Activated CD4-positive, alpha-beta memory T cell treated with anti-CD3 and anti-CD28 coated beads for 36 hours (primary cell): ENCODE measurements around the gene CXCR6. TPM values are rescaled to one million over a fixed set of nuclear protein-coding genes. Genes with fewer than 3 reads are reported as not detected.
"Not testable (repeated sequence)": the region's sequence is repeated elsewhere in the genome, so short reads cannot be mapped to it uniquely, and the experiment has no call there.

Experiments used
- CTCF ChIA-PET: fragments of 350-600 bp; sonication (Branson Sonifier 250); formaldehyde crosslinking; loops from one replicate; lab custom pipeline; 2021; ENCODE audit warnings: antibody characterized with exemption, inconsistent platforms; lab: Charles Lee
- POLR2A ChIA-PET: fragments of 350-600 bp; sonication (Branson Sonifier 250); formaldehyde crosslinking; loops from one replicate; lab custom pipeline; 2021; ENCODE audit warnings: antibody characterized with exemption; lab: Charles Lee
- DNase-seq: peaks from one replicate; pipeline ENCODE4 v3.0.0-alpha.2; 2020
- H3K27ac Mint-ChIP-seq: one replicate; pipeline ENCODE4 v1.8.0; 2021; ENCODE audit warnings: mixed read lengths
- H3K27me3 Mint-ChIP-seq: one replicate; pipeline ENCODE4 v1.8.0; 2021; ENCODE audit warnings: mixed read lengths
- H3K36me3 Mint-ChIP-seq: one replicate; pipeline ENCODE4 v1.8.0; 2021; ENCODE audit warnings: mixed read lengths
- H3K4me1 Mint-ChIP-seq: one replicate; pipeline ENCODE4 v1.8.0; 2021; ENCODE audit warnings: low read depth, mixed read lengths
- H3K4me3 Mint-ChIP-seq: one replicate; pipeline ENCODE4 v1.8.0; 2021; ENCODE audit warnings: mild to moderate bottlenecking, mixed read lengths
- H3K9me3 Mint-ChIP-seq: one replicate; pipeline ENCODE4 v1.8.0; 2021; ENCODE audit warnings: mixed read lengths
- intact Hi-C: fragments of 100-400 bp; cut with micrococcal nuclease; formaldehyde crosslinking; loops from one replicate; pipeline ENCODE4 v1.15.1; 2023
- total RNA-seq, 2 experiments: library from RNA; stranded (reverse); gene quantifications; one replicate each; pipeline ENCODE4 v1.2.3, GENCODE V29; 2021

The CXCR6 gene
- total RNA-seq, 2 experiments from 2014 or later = 4.0 TPM

DNA sequence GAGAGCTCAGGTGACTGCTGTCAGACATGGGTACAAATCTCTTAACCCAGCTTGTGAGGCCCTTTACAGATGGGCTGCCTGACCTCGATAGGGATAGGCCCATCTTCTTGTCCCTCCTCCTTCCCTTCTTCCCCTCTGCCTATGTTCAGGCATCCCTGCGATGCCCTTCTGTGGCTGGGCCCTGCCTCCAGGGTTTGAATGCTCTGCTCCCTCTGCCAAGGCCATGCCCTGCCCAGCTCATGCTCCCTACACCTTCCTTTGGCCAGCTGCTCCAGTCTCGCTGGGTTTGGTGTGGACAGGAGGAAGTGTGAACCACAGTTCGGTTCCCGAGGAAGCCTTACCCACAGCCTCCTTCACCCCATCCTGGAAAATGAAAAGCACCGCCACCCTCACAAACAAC lies 48.1 kb downstream of the CXCR6 start:
- Mint-ChIP-seq H3K27ac (peak overlapping the region; percentile 43), H3K27me3 (no peaks in the 10 kb centered on the region), H3K4me3 (no peak overlapping the region), H3K9me3 (no peaks in the 10 kb centered on the region), H3K4me1 (peaks cover 76% of the 10 kb centered on the region), H3K36me3 (peaks cover 13% of the 10 kb centered on the region)
- ChIA-PET POLR2A (no interaction called here), CTCF (interaction anchor here (4.5 kb wide), 1 partner anchor 87 kb away, joined by 19 read pairs; no protein-coding TSS in a partner anchor)
- DNase-seq = no peak
- intact Hi-C loops = no loop called here

GRCh38 chr3:45992133-45992729 lies 49.0 kb downstream of the CXCR6 start:
- Mint-ChIP-seq H3K4me1 (peaks cover 76% of the 10 kb centered on the region), H3K27me3 (no peaks in the 10 kb centered on the region), H3K4me3 (no peak overlapping the region), H3K9me3 (no peaks in the 10 kb centered on the region), H3K36me3 (peaks cover 13% of the 10 kb centered on the region), H3K27ac (peak overlapping the region; percentile 75)
- CTCF ChIA-PET = interaction anchor here (0.6 to 4.5 kb wide), 2 partner anchors 30 to 86 kb away, joined by 3 to 19 read pairs; no protein-coding TSS in a partner anchor
- intact Hi-C loops = no loop called here
- DNase-seq = no peak
- POLR2A ChIA-PET = interaction anchor here (0.8 to 4.9 kb wide), 3 partner anchors 11 to 25 kb away, joined by 4 to 20 read pairs (median 5); no protein-coding TSS in a partner anchor

DNA sequence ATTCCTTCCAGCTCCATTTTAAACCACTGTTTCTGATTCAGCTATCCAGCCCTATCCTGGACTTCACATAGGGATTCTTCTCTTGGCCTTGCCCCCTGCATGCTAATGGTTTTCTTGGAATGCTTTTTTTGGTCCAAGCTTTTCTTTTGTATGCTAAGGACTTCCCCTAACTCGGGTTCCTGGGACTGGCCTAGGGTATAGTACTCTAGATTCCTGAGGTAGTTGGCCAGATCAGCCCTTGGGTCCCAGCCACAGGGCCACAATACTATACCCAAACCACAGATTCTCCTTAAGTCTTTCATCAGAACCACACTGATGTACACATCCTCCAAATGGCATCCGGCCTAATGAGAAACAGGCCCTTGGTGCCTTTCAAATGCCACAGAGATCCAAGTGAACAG lies 49.6 kb downstream of the CXCR6 start:
- Mint-ChIP-seq H3K27ac (peak overlapping the region; percentile 75), H3K4me1 (peaks cover 71% of the 10 kb centered on the region), H3K36me3 (peaks cover 13% of the 10 kb centered on the region), H3K27me3 (no peaks in the 10 kb centered on the region), H3K4me3 (peak overlapping the region; percentile 48), H3K9me3 (no peaks in the 10 kb centered on the region)
- no peak for DNase-seq
- CTCF ChIA-PET = interaction anchor here (0.6 to 4.5 kb wide), 2 partner anchors 31 to 85 kb away, joined by 3 to 19 read pairs; no protein-coding TSS in a partner anchor
- POLR2A ChIA-PET = interaction anchor here (1.2 to 4.9 kb wide), 4 partner anchors 12 to 24 kb away, joined by 4 to 20 read pairs (median 8); no protein-coding TSS in a partner anchor
- intact Hi-C loops = loop anchor here (1.0 kb wide), 2 partner anchors 12 to 50 kb away; partner anchors contain the start of gene CXCR6

DNA sequence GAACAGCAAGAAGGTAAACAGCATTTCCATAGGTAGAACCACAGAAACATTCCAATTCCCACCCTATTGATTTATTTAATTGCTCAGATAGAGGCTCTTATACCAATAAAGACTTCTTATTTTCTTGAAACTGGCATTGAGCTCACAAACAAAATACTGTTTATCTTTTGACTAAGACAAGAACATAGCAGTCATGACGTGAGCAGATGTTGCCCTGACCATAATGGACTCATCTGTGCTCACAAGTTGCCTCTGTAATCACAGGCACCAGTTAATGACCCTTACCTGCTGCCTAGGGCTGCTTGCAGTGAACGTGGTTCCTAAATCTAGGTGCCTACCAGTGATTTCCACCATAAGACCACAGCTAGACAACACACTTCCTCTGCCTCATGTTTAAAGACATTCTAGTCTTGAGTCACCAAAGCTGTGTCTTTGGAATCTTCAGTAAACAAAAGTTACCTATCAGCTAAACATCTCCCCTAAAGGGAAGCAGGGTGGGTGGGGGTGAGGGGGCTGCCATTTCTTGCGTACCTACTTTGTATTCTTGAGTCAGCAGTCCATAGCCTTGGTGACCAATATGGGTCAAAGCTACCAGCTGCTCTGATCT lies 50.3 kb downstream of the CXCR6 start:
- ChIA-PET POLR2A (interaction anchor here (1.1 to 4.9 kb wide), 7 partner anchors 13 to 55 kb away, joined by 3 to 20 read pairs (median 10); partner anchors contain the start of gene CXCR6), CTCF (interaction anchor here (0.6 to 4.5 kb wide), 7 partner anchors 13 to 379 kb away, joined by 3 to 19 read pairs (median 3); no protein-coding TSS in a partner anchor)
- Mint-ChIP-seq H3K36me3 (peaks cover 13% of the 10 kb centered on the region), H3K4me1 (peaks cover 64% of the 10 kb centered on the region), H3K9me3 (no peaks in the 10 kb centered on the region), H3K27me3 (no peaks in the 10 kb centered on the region), H3K27ac (peak overlapping the region; percentile 75), H3K4me3 (peak overlapping the region; percentile 48)
- intact Hi-C loops = loop anchor here (1.0 to 2.0 kb wide), 6 partner anchors 12 to 75 kb away; partner anchors contain the start of gene CXCR6
- DNase-seq = peak; percentile 64

DNA sequence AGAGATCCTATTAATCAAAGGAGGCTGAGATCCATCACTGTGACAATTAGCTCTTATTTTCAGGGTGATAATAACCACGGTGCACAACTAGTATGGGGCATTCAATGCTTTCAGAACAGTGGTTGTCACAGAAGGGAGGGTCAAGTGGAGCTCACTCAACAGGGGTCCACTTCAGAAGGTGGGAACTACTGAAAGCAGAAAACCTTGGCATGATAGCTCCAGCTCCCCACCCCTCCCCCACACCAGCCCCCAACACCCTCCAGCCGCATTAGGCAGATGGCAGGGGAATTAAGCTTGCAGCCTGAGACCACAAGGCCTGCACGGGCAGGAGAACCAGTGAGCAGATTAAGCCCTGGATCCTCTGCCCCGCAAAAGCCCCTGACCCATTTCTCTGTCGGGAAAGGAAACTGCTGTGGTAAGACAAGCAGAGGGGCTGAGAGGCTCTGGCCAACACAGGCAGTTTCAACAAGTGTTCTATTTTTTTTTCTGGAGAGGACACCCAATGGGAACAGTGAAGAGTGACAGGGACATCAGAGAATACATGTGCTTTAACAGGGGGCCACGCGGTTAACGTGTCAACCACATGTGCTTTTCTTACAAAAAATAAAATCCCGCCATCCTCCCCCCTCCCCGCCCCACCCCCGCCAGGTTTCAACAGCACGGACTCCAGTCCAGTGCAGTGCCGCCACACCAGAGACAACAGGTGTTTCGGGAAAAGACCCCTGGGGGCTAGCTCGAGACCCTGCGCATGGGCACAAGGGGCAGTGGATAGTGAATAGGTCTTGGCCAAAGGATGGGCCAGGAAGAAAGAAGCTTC lies 51.4 kb downstream of the CXCR6 start:
- Mint-ChIP-seq H3K36me3 (peaks cover 13% of the 10 kb centered on the region), H3K9me3 (no peaks in the 10 kb centered on the region), H3K4me3 (peak overlapping the region; percentile 85), H3K4me1 (peaks cover 53% of the 10 kb centered on the region), H3K27me3 (no peaks in the 10 kb centered on the region), H3K27ac (peak overlapping the region; percentile 87)
- POLR2A ChIA-PET = interaction anchor here (0.6 to 4.9 kb wide), 11 partner anchors 9 to 71 kb away, joined by 3 to 20 read pairs (median 4); partner anchors contain the start of gene CXCR6
- CTCF ChIA-PET = interaction anchor here (0.8 to 4.5 kb wide), 7 partner anchors 15 to 383 kb away, joined by 3 to 19 read pairs (median 4); no protein-coding TSS in a partner anchor
- intact Hi-C loops = loop anchor here (1.0 to 2.0 kb wide), 4 partner anchors 18 to 74 kb away; no protein-coding TSS in a partner anchor
- peak; percentile 67 for DNase-seq

DNA sequence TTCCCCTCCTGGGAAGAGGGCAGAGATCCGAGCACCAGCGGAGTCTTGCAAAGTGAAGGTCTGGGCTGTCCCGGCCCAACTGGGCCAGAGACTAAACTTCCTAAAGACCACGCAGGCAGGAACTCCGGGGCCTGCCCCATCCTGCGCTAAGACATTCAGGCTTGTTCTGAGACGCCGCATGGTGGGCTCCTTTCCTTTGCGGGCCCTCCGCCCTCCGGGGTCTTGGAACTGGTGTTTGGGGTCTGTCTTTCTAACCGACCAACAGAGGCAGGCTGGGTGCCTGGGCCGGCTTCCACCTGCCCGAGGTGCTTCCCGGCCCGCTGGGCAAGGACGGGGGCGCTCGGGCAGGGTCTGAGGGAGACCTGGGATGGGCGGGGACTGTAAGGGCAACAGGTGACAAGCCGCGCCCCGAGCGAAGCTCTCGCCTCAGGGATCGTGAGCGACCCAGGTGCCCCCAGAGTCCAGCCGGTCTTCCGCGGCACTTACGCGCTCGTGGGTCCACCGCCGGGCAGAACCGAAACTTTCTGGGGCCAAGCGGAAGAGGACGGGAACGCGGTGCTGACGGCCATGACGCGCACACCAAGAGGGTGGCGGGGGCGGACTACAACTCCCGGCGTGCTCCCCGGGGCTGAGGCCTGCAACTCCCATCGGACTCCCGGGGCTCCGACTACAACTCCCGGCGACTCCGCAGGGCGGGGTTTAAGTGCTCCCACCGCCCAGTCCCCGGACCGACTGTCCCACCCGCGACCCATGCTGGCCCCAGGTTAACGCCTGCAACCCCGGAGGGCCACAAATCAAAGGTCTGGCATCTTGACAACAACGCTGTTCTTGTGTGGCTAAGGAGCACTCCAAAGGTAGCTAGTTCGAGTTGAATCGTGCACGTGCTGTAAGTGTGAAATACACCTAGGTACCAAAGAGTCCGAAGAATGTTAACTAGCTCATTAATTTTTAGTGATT lies 52.2 kb downstream of the CXCR6 start, which contains the start of gene FYCO1:
TSS of gene FYCO1 (minus strand) at position 589 of the 957 bp plus-strand sequence. CDS start 10,914 bp downstream, outside the sequence.
- Mint-ChIP-seq H3K9me3 (no peaks in the 10 kb centered on the region), H3K27ac (peak within 1 kb of the TSS; percentile 87), H3K36me3 (peaks cover 10% of the 10 kb centered on the region), H3K4me3 (peak within 1 kb of the TSS; percentile 85), H3K27me3 (no peaks in the 10 kb centered on the region), H3K4me1 (peaks cover 44% of the 10 kb centered on the region)
- intact Hi-C loops = loop anchor here (2.0 kb wide), 2 partner anchors 23 to 73 kb away; no protein-coding TSS in a partner anchor
- ChIA-PET CTCF (interaction anchor here (0.6 to 4.5 kb wide), 7 partner anchors 14 to 382 kb away, joined by 3 to 19 read pairs (median 4); no protein-coding TSS in a partner anchor), POLR2A (interaction anchor here (1.0 to 4.9 kb wide), 10 partner anchors 9 to 305 kb away, joined by 3 to 20 read pairs (median 4); partner anchors contain the start of gene CXCR6)
- DNase-seq = peak; percentile 93

GRCh38 chr3:45997499-45997898 lies 54.2 kb downstream of the CXCR6 start:
- H3K27ac Mint-ChIP-seq, H3K27me3 Mint-ChIP-seq, H3K4me3 Mint-ChIP-seq, POLR2A ChIA-PET, H3K36me3 Mint-ChIP-seq, DNase-seq, intact Hi-C loops, H3K9me3 Mint-ChIP-seq: not testable (repeated sequence)
- H3K4me1 Mint-ChIP-seq = peaks cover 32% of the 10 kb centered on the region
- CTCF ChIA-PET = interaction anchor here (1.2 to 2.0 kb wide), 2 partner anchors 59 to 82 kb away, joined by 4 to 5 read pairs; no protein-coding TSS in a partner anchor

DNA sequence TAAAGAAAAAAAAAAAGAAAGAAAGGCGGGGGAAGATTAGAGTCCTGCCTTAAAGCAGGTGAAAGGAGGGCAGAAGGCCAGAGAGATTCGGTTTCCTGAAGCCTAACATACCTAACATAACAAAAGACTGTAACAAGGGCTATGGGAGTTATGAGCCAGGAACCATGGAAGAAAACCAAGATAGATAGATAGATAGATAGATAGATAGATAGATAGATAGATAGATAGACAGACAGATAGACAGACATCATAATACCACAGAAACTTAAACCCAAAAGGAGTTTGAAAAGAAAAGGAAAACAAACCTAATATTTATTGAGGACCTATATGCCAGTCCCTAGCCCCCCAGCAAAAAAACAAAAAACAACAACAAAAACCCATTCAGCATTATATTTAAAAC lies 54.7 kb downstream of the CXCR6 start:
- peaks cover 3% of the 10 kb centered on the region for H3K36me3 Mint-ChIP-seq
- peaks cover 27% of the 10 kb centered on the region for H3K4me1 Mint-ChIP-seq
- H3K27ac Mint-ChIP-seq = no peak overlapping the region
- intact Hi-C loops = no loop called here
- no peak for DNase-seq
- POLR2A ChIA-PET = no interaction called here
- H3K27me3 Mint-ChIP-seq = no peaks in the 10 kb centered on the region
- CTCF ChIA-PET = no interaction called here
- no peak overlapping the region for H3K4me3 Mint-ChIP-seq
- H3K9me3 Mint-ChIP-seq = no peaks in the 10 kb centered on the region
